GM19395 (cell line): ENCODE data around the gene GAS2L1.

Experiments used
- ATAC-seq: cut with Tn5 transposase; IDR thresholded peaks from one replicate; pipeline ENCODE4 v1.9.1; 2021; ENCODE audit warnings: mild to moderate bottlenecking, moderate library complexity; ENCODE audit not compliant: unreplicated experiment

The GAS2L1 gene

DNA sequence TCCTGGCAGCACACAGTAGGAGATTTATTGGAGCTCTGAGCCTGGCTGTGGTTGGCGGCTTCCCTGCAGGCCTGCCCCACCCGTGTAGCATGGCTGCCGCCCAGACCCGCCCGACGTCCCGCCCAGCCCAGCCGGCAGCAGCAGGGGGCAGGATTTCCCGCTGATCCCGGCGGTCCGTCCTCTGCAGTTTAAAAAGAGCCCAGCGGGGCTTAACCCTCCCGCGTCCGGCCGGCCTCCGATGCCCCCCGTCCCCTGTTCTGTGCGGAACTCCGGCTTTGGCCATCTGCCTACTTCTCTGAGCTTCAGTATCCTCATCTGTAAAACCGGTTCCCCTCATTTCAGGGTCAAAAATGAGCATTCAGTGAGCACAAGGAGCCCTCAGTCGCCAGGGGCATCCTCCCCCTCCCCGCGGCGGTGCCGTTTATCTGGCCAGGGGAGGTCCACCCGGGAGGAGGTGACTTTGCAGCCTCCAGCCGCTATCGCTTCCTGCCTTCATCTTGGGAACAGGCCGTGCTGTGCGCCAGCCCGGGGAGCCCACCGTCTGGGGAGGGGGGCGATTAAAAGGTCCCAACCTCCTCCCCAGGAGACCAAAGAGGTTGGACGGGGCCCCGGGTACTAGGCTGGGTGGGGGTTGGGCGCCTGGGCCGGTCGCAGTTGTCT lies at the start of gene GAS2L1:
TSS of gene GAS2L1 (plus strand) at position 476 of the 660 bp plus-strand sequence. CDS start 1,456 bp downstream, outside the sequence.
- ATAC-seq = no peak

- ATAC-seq = no peak
These were observed 48.7 kb upstream of the GAS2L1 start for GRCh38 chr22:29257751-29258181.

DNA sequence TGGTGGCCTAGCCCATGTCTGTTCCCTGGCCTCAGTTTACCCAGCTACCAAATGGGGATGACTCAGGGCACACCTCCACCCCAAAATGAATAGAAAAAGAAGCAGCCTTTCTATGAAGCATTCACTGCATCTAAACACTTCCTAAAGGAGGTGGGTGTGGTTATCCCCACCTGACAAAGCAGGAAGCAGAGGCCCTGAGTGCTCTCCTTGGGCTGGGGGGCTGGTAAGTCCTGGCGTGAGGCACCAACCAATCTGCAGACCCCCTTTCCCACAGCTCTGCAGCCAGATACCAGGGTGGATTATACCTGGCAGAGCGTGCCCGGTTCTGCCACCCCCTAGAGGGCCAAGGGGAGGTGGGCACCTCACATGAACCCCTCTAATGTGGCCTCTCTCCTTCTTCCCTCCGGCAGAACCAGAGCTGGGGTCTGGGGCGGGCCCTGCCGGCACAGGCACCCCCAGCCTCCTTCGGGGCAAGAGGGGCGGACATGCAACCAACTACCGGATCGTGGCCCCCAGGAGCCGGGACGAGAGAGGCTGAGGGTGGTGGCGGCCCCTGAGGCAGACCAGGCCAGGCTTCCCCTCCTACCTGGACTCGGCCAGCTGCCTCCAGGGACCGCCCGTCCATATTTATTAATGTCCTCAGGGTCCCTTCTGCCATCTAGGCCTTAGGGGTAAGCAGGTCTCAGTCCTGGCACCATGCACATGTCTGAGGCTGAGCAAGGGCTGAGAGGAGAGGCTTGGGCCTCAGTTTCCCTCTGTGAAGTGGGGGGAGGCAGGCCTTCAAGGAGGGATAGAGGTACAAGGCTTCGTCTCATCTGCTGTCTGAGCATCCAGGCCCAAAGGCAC lies 47.8 kb upstream of the GAS2L1 start:
- no peak for ATAC-seq

DNA sequence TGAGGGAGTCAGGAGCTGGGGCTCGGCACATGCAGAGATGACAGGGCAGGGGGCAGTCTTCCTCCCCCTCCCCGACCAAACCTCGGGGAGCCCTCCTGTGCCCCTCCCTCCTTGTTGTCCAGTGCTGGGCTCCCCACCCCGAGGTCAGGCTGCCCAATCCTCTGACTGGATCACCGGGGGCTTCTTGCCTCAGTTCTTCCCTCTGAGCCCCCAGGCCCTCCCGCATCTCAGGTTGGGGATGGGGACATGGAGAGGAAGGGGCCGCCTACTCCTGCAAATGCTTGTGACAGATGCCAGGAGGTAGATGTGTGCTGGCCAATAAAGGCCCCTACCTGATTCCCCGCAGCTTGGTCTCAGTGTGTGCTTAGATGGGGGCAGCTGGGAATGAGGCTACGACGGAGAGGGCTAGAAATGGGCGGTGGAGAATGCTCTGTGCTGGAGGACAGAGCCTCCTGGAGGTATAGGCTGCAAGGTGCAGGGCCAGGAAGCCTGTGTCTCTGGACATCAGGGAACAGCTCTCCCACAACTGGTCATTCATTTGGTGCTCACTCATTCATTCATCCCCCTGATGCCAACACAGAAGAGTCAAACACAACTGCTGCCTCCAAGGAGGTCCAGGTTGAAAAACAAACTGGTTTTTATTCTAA lies 47.1 kb upstream of the GAS2L1 start:
- ATAC-seq = no peak

DNA sequence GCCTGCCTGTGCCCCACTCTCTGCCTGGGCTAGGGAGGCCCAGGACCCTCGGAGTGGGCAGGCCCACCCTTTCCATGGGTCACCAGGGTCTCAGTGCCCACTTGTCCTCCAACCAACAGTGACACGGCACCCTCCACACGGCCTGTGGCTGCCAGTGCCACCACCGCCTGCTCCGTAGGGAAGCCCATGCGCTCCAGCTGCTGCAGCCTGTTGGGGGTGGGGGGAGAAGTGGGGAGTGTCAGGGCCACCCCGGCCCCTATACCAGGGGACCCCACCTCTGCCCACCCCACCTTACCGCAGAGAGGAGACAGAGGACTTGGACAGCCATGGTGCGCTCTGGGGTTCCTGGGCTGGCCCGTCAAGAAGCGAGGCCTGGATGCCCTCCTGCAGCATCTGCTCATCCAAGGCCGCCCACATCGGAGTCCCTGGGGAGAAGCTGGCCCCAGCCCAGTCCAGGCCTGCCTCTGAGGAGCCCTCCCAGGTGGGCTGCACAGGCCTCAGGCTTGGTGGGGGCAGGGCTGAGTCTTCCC lies 46.4 kb upstream of the GAS2L1 start:
- no peak for ATAC-seq

- no peak for ATAC-seq
These were observed 45.7 kb upstream of the GAS2L1 start for GRCh38 chr22:29260601-29261315.

DNA sequence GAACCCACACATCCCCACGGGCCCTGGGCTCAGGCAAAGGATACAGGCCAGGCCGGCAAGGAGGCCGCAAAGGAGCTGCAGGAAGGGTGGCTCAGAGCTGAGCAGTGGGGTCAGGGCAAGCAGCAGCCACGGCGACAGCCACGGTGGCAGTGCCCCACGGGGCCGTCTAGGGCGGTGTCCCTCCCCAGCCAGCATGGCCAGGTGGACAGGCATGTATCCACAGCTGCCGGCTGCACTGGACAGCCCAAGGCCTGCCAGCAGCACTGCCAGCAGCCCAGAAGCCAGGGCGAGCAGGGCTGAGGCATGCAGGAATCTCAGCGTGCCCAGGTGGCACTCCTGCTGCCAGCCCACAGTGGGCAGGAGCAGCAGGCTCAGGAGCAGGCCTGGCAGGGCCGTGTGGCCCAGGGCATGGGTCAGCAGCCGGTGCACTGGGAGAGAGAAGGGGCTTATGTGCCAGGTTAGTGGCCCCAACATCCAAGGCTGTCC lies 42.6 kb upstream of the GAS2L1 start:
- ATAC-seq = no peak

- ATAC-seq = no peak
These were observed 41.1 kb upstream of the GAS2L1 start for GRCh38 chr22:29265305-29265704.

GRCh38 chr22:29265929-29266328 lies 40.5 kb upstream of the GAS2L1 start:
- ATAC-seq = no peak

DNA sequence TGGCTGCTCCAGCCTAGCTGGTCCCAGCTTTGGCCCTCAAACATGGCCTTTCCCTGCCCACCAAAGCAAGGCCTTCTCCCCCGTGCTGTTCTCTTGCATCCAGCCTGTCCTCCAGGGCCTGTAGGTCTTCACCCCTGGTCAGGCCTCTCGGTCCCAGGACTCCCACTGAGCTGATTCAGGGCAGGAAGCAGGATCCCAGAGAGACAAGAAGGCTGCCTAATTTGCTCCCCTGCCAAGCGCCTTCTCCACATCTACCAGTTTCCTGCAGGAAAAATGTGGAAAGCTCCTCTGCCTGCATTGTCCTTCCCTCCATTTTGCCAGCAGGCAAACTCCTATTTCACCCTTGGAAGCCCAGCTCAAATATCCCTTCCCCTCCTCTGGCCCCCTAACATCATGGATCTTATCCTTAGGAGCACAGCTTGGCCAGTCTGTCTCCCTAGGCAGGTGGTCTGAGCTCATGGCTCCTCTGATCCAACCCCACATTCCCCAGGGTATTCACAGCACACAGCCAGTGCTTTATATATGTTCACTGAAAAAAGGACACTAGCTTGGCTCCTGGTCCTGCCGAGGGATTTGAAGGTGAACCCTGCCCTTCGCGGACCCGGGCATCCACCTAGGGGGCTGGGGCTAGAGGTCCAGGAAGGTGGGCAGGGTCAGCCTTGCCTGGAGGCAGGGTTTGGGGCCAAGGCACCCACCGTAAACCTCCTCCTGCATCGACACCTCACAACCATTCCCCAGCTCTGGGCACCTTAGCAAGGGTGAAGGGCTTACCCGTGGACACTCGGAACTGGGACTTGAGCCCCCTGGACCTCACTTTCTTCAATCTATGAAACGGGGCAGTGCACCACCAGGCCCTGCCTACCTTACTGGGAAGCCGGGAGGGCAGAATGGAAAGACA lies 39.6 kb upstream of the GAS2L1 start:
- ATAC-seq = no peak

DNA sequence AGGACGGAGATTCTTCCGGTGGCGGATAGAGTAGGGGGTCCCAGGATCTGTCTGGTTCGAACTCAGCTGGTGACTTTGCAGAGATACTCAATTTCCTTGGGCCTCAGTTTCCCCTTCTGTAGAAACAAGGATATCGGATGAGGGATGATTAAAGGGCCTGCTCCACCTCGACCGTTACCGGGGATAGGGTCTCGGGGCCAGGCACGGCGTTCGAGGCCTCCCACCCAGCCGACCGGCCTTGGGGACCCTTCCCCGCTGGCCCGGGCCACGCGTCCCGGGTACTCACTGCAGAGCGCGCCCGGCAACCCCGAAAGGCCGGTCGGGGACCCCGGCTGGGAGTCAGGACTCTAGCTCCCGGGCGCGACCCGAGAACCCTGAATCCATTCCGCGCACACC lies 39.0 kb upstream of the GAS2L1 start:
- ATAC-seq = peak; percentile 35

GRCh38 chr22:29267858-29268510 lies 38.5 kb upstream of the GAS2L1 start, which contains the start of the genes EWSR1 and RHBDD3:
Gene EWSR1, plus strand, starts transcription at chr22:29268268. Its CDS starts 69 bp downstream, at chr22:29268337.
Gene RHBDD3, minus strand, starts transcription at chr22:29267981. Its CDS starts 2,355 bp downstream, at chr22:29265626.
- peak; percentile 73 for ATAC-seq

DNA sequence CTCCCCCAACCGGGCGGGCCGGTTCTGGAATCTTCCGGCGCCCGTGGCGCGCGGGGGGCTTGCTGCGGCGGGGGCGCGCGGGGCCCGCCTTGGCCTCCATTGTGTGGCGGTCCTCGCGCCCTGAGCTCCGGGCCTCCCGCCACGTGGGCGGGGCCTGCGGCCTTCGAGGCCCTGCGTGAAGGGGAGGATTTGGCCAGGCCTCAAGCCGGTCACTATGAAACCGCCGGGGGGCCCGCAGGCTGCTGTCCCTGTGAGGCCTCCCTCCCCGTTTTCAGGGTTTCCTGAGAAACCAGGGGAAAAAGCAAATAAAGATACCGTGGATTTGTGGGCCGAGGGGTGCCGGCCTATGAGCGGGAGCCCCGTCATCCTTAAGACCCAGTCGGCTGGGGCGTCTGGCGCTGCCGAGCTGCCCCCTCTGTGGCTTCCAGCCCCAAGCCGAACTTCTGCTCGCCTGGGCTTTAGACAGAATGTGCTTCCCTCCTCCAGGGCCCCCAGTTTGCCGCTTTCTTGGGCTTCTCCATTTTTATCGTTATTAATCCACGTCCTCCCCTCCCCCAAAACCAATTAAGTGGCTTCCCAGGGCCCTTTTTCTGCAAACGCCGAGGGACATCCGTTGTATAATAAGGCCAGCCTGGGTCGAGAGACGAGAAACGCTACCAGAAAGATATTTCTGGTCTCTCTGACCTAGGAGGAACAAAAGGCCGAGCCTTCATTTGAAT lies 37.8 kb upstream of the GAS2L1 start:
- peak; percentile 25 for ATAC-seq

GRCh38 chr22:29269230-29269604 lies 37.2 kb upstream of the GAS2L1 start:
- no peak for ATAC-seq

DNA sequence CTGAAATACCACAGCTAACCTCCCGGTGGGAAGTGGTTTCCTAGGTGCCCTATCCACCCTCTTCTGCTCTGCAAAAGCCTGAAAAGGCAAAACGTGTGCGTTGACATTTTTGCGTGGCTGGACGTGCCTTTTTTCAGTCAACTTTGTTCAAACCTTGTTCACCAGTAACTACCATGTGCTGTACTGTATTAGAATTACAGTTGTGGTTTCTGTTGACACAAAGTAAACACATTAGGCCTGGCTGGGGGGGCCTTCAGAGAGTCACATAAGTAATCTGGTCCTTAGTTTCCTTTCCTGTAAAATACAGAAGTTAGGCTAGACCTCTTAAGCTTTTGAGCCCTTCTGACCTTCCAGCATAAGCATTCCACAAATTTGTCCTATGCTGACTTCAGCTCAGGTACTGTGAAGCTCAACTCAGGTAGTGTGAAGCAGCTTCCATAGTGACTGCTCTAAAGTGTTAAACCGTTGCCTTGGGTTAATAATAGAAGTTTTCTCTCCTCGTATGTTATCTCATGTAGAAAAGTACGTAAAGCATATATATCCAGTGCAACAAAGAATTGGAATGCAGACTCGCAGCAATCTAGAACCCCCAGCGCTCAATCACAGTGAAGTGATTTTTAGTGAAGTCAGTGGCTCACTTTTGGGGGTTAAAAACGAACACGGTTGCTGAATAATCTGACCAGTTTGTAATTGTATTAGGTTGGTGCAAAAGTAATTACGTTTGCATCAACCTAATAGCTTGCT lies 36.5 kb upstream of the GAS2L1 start:
- no peak for ATAC-seq

DNA sequence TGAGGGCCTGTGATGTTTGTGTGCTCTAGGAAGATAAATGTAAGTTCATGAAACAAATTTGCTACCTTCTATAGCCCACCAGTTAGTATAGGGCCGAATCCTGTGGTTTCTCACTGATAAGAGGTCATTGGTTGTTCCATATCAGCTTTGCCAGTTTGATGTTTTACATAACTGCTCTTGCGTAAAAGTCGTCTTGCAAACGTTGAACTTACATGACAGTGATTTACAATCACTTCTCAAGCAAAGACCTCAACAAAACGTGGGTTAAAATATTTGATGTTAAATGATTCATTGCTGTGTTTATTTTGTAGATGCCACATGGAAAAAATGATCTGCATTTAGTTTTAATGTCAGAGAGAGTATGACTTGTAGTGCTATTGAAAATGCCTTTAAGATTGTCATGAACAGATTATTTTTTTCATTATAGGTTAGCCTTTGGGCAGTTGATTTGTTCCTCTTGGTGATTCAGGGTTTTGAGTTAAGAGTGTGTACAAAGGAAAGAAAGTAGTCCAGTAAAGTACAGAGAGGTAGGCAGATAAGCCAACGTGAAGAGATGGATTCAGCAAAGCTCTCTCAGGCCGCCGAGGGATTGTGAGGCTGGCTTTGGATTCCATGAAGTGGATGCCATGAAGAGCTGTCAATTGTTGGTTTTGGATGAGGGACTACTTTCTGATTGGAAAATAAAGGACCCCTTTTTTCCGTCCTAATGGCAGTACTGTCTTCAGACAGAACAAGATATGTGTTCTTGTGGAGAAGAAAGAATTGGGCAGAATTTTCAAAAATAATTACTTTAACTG lies 35.8 kb upstream of the GAS2L1 start:
- ATAC-seq = no peak

DNA sequence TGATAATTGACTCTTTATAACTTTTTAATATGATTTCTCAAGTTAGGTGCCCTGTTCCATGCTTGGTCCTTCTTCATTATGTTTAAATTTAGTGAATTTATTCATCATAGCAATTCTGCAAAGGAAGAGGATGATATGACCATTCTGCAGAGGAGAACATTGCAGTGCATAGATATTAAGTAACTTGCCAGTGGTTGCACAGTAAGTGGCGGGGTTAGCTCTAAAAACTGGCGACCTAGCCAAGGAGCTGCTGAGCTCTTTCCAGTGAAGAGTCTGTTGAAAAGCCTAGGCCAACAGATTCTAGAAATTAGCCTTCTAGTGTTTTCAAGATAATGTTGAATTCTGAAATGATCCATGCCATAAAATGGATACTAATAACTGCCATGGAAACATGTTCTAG lies 33.8 kb upstream of the GAS2L1 start:
- ATAC-seq = no peak
